CD4-positive, alpha-beta T cell treated with Interleukin-17A for 4 hours (primary cell): ENCODE measurements around the gene MACROD2.

Experiments used
- DNase-seq: peaks from one replicate; pipeline ENCODE4 v3.0.0-alpha.2; 2020; ENCODE audit warnings: mixed read lengths

MACROD2 gene

DNA sequence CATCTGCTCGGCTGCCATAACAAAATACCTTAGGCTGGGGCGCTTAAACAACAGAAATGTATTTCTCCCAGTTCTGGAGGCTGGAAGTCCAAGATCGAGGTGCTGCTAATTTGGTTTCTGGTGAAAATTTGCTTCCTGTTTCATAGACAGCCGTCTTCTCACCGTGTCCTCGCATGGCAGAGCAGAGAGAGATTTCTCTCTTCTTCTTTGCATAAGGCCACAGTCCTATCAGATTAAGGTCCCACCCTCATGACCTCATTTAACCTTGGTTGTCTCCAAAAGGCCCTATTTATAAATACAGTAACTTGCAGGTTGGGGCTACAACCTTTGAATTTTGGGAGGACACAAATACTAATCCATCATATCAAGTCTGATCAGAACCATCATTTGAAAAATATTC is 2033.6 kb downstream of the MACROD2 start:
- no peak for DNase-seq

DNA sequence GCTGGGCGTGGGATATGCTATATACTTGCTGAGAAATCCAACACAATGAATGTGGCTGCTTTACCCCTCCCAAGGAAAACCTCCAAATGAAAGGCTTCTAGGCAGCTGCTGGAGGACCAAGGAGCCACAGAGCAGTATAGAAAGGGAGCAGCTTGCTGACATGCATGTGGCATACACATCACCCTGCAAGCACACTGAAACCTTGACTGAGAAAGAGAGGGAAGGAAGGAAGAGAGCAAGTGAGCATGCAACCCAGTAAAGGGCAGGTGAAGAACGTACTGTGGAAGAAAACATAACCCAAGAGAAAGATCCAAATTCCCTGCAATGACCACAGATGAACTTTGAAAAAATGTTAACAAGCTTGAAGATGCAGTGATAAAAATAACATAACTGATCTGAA is 2034.9 kb downstream of the MACROD2 start:
- no peak for DNase-seq

DNA sequence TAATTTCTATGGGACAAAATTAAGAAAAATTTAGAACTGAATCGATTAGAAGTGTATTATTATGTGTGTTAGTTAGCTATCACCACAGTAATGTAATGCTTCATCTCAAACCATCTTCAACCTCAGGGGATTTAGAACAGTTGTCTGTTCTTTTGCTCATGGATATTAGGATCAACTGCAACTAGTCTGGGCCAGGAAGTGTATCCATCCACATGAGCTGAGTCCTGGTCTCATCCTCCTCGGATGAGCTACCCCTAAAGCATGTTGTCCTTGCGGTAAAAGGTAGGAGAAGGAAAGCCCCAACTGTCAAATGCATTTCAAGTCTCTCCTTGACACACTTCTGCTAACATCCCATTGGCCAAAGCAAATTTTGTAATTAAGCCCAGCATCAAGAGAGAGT is 2040.3 kb downstream of the MACROD2 start:
- no peak for DNase-seq

DNA sequence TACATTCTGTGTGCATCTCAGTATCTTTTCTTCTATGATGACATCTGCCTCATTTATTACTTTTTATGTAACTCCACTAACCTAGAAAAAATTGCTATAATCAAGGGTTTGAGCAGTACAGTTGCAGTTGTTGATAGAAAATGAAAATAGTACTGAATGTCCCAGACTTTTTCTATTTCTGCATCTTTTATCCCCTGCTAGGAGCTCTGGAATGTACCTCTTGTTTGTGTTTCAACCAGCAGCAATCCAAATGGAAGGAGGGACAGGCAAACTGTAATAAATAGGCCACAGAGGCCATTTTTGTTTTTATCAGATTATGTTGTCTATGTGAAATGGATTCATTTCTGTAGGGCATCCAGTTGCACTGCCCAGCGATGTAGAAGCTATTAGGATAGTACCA is 2041.0 kb downstream of the MACROD2 start:
- no peak for DNase-seq

DNA sequence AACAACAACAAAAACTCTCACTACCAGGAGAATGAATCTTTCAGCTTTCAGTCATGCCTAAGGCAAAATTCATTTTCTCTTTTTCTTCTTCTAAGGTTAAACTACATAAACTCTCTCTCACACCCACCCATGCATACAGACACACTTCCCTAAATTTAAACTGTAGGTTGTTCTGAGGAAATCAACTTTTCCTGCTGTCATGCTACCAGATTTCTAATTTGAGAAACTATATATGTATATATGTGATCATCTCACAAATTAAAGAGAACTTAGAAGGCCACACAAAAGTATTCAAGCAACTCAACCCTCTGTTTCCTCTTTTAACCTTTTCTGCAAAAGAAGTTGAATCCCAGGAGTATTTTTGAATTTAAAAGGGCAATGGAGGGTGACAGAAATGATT is 2045.4 kb downstream of the MACROD2 start:
- no peak for DNase-seq

DNA sequence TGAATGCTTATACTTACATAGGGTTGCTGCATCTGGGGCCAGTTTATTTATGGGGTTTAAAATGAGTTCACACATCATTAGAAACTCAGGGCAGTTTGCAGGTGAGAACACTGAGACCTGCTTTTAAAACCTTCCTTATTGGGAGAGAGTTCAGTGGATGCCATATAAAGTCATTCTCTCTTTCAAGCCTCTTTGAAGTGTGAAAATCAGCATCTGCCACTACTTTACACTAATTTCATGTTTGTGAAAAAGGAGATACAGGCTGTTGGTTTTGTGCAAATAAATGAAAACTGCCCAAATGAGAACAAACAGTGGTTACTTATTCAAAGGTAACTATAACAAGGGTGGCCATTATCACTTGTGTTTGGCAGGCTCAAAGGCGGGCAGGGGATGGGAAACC is 2047.4 kb downstream of the MACROD2 start:
- no peak for DNase-seq

DNA sequence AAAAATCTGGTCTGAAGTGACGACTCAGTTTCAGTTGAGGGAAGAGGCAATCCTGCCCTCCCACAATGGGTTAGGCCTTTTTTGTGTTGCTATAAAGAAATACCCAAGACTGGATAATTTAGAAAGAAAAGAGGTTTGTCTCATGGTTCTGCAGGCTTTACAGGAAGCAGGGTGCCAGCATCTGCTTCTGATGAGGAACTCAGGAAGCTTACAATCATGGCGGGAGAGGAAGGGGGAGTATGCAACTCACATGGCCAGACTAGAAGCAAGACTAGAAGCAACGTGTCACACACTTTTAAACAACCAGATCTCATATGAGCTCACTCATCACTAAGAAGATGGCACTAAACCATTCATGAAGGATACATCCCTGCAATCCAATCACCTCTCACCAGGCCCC is 2048.6 kb downstream of the MACROD2 start:
- DNase-seq, result no peak

DNA sequence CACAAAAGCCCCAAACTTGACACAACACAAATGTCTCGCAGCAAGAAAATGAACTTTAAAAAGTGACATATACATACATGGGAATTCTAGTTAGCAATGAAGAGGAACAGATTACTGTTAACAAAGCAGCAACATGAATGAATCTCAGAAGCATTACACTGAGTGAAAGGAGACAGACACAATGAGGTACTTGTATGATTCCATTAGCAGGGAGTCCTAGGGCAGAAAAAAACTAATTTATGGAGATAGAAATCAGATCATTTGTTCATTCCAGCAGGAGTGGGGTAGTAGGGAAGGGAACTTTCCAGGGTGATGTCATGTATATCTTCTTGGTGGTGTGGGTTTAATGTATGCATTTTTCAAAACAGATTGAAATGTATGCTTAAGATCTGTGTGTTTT is 2053.6 kb downstream of the MACROD2 start:
- DNase-seq, result no peak

DNA sequence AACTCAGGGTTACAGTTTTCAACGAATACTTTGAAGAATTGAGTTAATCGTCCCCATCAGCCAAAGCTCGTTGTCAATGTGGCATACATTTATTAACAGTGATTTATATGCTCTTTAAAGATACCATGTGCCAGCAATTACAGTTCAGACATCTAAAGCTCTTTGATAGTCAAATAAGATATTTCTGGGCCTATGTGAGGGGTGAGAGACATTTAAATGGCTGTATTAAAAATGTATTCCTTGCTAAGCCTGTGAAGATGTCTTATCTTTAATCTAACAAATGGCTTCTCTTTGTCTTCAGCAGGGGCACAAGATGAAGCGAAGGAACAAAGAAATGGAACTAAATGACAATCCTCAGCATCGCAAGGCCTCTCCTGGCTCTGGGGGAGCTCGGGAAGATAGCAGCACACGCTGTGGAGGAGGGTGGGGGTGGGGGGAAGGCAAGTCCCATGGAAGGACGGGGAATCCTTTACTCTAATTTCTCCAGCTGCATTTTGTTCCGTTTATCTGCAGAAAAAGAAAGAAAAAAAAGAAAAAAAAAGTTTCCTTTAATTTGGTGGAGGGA is 2054.3 kb downstream of the MACROD2 start:
- DNase-seq, result no peak

DNA sequence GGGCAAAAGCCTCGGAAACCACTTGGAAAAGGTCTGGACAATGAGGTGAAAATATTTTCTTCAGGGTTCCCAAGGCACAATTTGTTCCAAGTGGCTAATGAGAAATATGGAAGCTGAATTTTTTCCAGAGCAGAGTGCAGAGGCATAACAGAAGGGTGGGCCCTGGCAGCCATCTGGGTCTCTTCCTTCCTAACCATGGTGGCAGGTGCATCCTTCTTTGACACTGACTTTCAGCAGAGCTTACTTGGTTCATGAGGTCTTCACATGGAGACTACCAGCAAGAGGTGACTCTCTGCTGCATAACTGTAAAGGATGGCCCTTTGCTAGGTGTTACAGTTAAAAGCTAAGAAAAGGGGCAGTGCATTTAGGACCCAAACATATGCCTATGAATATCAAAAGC is 2055.1 kb downstream of the MACROD2 start:
- no peak for DNase-seq

DNA sequence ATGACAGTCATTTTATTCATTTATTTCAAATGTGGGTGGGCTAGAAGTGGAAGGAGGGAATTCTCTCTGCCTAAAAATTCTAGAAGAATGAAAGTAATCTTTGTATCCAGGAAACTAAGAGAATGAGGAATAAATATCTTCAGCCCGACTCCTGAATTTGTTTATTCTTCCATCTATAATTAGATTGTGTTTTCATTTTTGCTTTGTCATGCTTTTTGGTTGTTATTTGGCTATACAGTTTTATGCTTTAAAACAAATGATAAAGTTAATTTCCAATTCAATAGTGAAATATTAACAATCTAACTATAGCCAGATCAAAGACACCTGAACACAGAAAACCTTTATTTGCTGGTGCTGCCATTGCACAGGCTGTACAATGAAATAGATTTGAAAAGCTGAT is 2056.7 kb downstream of the MACROD2 start:
- DNase-seq, result no peak

DNA sequence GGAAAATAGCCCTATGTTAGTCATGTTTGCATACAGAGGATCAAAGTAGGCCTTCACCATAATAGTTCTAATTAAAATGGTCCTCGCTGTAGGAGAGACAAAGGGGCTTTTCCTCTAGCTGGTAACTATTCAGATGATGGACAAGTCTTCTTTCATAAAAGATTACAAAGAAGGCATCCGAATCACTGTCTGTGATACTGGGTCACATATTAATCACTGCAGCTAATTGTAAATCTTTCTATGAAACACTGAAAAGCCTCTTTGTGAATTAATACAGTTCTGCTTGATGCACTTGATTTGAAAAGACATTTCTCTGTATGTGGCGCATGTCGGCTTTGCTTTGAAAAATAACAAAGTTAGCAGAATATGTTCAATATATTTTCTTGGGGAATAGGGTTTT is 2057.1 kb downstream of the MACROD2 start:
- no peak for DNase-seq

DNA sequence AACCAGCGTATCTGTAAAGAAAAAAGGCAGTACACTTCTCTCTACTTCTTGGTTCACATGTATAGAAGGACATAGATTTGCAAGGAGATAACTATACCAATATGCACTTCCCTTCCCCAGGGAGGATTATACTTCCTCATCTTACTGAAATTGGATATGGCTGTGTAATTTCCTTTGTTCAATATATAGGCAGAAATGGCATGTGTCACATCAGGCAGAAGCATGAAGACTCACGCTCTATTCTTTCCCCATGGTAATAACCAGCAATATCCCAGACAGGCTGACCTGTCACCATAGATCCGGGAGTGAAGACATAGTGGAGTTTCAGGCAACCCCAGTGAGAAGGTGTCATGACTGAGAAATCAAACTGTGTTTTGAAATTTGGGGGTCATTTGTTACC is 2059.7 kb downstream of the MACROD2 start:
- DNase-seq, result no peak

DNA sequence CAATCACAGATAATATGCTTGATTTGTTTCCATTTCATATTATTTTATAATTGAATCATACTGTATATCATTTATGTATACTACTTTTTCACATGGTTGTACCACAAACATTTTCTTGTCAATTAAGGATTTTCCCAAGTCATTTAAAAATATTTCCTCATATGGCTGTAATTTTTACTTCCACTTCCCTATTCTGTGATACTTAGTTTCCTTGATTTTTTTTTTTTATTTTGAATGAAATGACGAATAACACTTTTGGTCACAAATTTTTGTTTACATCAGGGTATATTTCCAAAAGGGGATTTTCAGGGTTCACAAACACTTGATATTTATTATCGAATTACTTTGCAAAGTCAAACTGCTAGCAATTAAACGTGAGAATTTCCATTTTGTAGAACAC is 2062.3 kb downstream of the MACROD2 start:
- DNase-seq, result no peak

DNA sequence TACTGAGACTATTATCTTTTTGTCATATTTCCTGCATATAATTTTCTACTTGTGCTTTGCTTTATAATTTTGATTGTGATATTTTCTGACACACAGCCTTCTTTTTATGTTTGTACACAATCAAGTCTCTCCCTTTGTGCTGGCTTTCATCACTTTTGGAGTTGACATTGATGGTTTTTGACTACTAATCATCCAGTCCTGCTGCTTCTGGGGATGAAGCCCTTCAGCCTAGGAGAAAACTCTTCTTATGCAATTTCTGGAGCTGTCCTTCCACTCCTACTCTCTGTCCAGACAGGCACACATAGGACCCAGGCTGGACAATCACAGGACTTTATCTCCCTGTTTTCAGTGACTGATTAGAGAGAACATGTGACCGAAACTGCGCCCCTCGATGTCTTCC is 2063.0 kb downstream of the MACROD2 start:
- DNase-seq, result no peak

DNA sequence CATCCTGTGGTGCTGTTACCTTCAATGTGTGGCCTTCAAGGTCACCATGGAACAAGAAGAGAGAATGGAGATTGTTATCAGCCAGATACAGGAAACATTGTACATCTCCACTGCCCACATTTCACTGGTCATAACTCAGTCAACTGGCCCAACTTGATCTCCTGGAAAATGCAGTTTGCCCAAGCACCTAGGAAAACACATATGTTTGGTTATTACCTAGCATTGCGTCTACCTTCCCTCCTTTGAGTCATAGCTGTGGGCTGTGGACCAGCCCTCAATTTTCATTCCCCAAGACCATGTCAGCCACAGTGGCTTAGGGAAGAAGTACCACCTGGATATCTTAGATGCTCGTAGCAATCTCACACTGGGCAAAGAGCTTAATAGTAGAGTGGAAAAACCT is 2064.5 kb downstream of the MACROD2 start:
- DNase-seq, result no peak

DNA sequence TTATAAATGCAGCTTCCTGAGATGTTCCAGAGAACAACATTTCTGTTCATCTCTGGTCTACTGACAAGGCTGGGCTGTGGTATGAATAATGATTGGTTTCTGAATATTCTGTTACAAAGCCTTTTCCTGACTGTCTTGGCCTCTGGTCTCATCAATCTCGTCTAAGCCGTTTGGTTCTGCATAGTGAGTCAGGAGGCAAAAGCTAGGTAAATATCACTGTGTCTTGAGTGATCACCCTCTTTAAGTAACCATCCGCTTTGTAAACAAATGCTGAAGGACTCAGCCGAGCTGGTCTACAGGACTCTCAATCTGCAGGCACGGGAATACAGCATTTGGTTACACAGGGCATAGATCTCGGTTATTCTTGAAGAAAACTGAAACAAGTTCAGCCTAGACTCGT is 2066.0 kb downstream of the MACROD2 start:
- no peak for DNase-seq

DNA sequence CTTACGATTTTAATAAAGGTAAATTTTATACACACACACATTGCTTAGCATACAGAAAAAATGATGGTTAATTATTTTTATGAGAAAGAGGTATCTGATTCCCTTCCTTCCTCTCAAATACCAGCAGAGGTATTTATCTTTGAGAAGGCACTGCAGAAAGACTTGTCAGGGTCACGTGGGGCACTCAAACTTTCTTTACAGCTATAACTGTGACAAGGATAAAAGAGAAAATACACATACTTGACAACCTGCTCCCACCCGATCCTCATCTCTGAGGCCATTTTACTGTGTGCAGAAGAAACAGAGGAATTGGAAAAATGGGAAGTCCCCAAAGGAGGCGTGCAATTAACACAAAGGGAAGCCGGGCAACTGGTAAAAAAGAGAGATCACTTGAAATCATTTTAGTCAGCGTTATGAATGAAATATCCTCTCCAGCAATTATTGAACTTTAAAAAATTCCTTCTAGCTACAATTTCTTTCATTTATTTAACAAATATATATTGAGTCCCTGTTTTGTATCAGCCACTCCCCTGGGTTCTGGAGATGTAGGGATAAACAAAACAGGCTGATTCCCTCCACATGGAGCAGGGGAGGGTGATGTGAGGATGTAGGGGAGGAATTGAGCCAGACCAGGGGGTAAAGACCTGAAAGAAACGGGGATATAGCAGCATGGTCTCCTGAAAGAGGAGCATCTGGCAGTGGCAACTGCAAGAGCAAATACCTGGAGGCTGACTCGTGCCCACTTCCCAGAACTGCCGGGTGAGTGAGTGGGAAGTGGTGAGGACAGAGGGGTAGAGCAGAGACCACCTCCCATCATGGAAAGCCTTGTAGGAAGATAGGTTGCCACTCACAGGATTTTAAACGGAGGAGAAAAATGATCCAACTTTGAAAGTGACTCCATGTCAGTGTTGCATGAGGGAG is 2067.6 kb downstream of the MACROD2 start:
- no peak for DNase-seq

DNA sequence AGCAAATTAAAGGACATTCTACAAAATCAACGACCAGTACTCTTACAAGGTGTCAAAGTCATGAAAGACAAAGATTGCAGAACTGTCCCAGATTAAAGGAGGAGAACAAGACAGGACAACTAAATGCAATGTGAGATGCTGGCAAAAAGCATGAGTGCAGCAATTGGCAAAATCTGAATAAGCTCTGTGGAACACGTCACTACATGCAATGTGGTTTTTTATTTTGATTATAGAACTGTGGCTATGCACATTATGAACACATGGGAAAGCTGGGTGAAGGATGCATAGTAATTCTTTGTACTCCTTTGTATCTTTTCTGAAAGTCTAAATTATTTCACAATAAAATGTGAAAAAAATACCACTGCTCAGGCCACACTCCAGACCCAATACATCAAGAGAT is 2068.6 kb downstream of the MACROD2 start:
- DNase-seq, result no peak

DNA sequence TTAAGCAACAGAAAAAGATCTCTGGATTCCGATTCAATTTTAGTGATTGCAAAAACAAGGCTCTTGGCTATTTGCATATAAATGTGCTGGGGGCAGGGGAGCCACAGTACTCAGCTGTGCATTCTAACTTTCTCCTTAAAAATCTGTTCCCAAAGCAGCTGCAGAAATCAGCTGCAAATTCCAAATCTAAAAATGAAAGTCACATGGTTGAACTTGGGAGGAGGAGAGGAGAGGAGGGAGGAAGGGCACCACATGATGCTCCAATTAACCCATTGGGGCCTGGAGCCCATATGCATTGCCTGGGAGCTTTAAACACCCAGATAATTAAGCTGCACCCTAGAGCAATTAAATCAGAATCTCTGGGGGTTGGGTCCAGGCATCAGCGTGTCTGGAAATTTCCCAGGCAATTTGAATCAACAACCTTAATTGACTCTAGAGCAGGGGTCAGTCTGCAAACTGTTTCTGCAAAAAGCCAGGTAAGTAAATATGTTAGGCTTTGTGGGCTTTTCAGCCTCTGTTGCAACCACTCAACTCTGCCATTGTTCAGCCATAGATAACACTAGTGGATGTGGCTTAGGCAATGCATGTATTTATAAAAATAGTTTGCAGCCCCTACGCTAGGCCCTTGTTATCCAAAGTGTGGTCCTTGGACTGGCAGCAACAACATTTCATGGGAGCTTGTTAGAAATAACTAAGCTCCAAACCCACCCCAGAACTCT is 2069.8 kb downstream of the MACROD2 start:
- no peak for DNase-seq

DNA sequence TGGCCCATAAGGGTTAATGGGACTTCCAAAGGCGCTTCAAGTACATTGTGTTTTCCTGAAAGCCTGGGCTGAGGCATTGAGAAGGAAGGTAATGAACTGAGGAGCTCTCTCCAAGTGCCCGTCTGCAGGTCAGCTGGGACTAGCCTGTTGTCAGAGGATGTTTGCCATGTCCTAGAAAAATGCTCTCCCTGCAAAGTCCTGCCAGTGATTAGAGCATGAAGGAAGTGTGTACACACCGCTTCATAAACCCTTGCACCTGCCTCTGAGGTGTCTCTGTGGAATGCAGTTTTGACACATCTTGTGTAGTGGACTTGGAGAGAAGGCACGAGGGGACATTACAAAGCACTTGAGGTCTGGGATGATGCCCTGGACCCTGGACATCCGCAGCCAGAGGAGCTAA is 2071.3 kb downstream of the MACROD2 start:
- no peak for DNase-seq

DNA sequence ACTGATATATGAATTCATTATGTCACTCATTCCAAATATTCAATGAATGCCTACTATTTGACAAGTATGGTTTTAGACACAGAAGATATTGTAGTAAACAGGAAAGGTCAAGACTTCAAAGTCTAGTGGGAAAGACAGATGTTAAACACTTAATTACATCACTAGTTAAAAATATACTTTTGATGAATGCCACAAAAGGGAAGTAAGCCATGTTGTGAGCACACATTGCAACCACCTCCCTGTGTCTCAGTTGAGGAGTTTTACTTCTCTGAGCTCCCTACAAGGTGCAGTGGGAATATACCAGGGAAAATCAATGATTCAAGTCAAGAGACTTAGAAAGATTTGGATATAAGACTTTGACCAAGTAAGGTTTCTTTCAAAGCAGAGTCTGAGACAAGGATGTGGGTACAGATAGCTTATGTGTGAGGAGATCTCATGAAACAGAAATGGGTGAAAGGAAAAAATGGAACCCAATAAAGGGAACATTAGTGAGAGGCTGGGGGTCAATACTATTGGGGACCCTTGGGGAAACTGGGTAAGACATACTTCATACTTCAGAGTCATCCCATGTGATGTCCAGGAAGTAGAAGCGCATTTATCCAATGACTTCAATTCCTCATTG is 2074.2 kb downstream of the MACROD2 start:
- DNase-seq, result no peak

DNA sequence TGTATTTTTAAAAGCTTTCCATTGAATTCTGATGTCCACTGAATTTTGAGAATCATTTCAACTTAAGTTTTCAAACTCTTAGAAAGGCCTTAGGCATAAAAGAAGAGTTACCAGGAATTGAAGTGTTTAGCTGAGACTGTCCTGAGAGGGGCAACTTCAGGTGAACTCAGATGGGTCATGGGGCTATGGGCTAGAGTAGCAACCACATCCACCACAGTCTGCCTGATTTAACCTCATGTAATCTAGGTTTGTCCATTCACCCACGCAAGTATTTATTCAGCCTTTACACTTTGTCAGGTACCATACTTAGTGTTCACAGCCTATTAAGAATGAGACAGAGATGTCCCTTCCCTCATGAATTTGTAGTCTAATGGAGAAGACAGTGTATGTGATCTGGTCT is 2076.9 kb downstream of the MACROD2 start:
- DNase-seq, result no peak
